Stimulated activated CD8-positive, alpha-beta memory T cell treated with anti-CD3 and anti-CD28 coated beads, Interleukin-4, amount 100 ng/mL, for 4 hours (primary cell): ENCODE data around the gene MACROH2A1.

Experiments used
- DNase-seq, 2 donors: peaks; one replicate each; pipeline ENCODE4 v3.0.0-alpha.2; 2020; ENCODE audit warnings: low read depth in 2 of 2, low spot score in 1 of 2

The MACROH2A1 gene

GRCh38 chr5:135398855-135399793, at the start of gene MACROH2A1:
MACROH2A1 (minus strand) TSS chr5:135399231; CDS start chr5:135389093, 10,138 bp downstream.
- DNase-seq = peak; percentile 58 to 66

DNA sequence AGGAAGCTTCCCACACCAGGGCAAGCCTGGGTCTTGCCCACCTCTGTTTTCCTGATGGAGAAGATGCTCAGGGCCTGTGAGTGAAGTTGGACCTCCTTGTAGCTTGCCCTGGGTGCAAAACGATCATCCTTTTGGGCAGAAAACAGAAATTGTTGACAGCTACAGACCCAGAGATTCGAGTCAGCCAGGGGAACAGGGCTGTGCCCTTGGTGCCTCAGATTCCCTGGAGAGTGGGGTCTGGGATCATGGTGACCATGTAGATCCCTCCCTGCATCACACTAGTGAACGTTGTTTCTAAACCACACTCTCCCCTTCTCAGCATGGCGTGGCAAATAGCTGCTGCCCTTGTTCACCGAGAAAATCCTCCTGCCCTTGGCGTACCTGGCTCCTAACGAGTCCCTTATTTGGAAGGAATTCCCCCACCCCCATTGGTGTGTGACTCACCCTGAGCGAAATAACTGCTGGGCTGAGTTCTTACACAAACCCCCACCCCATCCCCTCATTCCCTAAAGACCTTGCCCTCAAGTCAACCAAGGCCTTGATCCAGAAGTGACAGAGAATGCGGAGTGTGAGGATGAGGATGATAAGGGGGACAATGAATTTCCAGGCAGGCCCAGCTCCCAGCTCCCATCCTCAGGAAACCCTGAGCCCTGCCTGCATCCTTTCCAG, 49.2 kb upstream of the MACROH2A1 start:
- DNase-seq = no peak

- no peak for DNase-seq
Observed at GRCh38 chr5:135447298-135447929, 48.4 kb upstream of the MACROH2A1 start, which contains the start of gene DCANP1. DCANP1 (minus strand) TSS chr5:135447348; CDS start chr5:135447108, 240 bp downstream.

DNA sequence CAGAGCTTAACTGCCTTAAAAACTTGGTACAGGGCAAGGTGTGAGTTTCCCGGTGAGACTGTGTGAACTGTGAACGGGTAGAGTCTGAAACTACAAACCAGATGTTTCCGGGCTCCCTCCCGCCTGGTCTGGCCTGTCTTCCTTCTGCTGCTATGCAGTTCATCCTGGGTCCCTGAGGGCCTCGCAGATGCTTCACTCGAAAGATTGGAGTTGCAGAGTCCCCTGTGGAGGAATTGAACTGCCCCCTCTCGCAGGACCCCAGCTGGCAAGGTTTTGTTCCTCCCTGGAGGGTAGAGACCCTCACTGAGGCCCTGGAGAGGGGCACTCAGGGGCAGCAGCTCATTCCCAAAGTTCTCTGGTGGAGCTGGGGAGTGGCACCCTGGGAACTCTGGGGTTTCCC, 47.6 kb upstream of the MACROH2A1 start:
- DNase-seq = no peak

DNA sequence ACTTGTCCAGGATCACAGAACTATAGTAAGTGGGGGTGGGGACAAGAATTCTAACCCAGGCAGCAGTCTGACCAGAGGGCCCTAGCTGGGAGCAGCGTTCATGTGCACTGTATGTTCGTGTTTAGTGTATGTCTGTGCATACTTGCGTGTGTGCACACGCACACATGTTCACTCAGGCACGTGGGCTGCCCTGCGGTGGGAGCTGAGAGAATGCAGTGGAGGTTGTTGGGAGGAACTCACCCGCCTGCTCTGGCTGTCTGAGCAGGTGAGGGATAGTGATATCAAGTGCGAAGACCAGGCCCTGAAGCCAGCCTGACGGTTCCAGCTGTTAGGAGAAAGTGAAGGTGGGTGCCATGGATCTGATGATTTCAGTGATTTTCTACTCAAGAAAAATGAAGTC, 47.2 kb upstream of the MACROH2A1 start:
- no peak for DNase-seq

GRCh38 chr5:135445306-135445985, 46.4 kb upstream of the MACROH2A1 start:
- DNase-seq = no peak

GRCh38 chr5:135444881-135445280, 45.9 kb upstream of the MACROH2A1 start:
- DNase-seq = no peak

DNA sequence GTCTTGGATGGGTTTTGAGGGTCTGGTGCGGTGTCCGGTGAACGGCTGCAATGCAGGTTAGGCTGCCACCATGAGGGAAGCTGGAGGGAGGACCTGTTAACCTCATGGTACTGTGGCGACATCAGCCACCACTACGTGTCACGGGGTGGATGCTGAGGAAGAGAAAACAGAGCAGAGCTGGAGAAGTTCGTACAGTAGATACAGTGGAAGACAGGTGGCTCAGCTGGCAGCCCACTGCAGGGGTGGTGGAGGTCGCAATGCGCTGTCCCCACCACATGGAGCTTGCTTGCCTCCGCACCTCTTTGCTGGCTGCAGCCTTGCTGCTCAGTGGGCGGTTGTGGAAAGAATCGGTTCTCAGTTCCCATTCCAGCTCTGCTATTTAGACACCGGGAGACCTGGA, 45.3 kb upstream of the MACROH2A1 start:
- DNase-seq = no peak

DNA sequence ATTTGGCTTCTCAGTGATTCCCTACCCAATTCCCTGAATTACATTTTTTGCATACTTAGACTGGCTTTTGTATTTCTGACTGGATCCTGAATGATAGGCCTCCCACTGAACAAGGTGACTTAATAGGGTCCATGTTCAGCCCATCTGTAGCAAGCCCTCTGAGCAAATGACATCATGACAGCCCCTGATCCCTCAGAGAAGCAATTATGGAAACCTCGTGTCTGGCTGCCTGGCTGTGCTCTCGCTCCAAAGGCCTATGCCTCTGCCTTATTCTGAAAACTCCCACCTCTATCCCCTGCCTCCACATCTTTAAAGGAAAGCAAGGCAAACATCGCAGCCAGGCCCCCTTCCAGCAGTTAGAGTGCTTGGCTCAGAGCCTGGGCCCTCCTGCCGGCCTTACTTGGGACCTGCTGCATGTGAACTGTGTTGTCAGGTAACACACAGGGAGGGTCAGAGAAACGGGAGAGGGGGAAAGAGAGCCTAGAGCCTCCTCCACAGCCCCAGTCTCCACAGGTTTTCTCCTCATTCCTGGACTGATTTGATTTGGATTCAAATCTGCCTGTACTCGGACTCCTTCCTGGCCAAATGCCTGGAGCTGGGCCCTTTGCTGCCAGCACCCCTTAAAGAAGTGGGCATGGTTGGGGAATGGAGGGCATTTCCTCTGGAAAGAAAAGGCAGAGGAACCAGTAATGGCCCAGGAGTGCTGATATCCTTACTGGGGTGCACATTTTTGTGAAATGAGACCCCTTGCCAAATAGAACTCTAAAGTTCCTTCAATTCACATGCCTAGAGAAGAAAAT, 44.3 kb upstream of the MACROH2A1 start:
- DNase-seq = no peak

DNA sequence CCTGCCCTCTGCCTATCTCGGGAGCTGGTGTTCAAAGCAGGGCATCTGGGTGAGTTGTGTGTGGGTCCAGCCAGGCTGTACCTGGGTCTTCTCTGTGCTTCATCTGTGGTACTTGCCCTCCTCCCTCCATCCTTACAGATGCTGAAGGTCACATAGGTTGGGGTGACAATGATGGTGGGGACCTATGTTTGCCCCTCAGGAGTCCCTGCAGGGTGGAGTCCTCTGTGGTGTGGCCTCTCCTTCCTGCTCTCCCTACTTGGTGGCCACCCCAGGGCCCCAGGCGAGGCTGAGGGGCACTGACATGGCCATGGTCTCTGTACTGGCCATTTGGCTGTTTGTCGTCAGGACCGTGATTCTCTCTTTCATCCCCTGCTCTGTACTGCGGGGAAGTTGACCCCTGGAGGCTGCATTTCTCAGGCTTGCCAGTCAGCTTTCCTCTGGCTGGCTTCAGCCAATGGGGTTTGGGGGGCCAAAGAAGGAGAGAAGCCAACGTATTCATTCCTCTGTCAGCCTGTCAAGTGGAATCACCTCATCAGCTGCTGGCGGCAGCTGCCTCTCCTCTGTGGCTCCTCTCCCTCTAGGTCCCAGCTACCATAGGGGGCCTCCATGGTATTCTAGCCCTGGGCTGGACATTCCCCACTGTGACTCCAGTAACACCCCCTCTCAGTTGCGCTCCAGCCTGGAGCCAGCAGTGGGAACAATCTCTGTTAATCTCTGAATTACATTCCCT, 43.6 kb upstream of the MACROH2A1 start:
- no peak for DNase-seq

GRCh38 chr5:135441919-135442318, 42.9 kb upstream of the MACROH2A1 start:
- DNase-seq = no peak

- DNase-seq = no peak
Observed at GRCh38 chr5:135441350-135441831, 42.4 kb upstream of the MACROH2A1 start.

DNA sequence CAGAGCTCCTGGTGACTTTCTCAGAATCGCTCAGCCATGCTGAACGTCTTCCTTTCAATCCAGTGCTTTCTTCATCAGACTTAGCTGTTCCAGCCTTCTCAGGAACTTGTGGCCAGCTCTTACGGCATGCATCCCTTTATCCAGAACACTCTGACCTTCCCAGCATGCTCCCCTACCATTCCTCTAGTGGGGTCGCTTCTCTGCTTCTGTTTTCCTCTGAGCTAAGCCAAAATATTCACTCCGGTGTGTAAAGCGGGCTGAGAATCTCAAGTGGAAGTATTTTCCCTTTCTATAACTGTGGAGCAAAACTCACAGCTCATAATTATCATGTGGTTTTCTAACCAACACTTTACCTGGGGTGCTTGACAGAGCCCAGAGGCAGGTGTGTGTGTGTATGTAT, 41.9 kb upstream of the MACROH2A1 start:
- no peak for DNase-seq

DNA sequence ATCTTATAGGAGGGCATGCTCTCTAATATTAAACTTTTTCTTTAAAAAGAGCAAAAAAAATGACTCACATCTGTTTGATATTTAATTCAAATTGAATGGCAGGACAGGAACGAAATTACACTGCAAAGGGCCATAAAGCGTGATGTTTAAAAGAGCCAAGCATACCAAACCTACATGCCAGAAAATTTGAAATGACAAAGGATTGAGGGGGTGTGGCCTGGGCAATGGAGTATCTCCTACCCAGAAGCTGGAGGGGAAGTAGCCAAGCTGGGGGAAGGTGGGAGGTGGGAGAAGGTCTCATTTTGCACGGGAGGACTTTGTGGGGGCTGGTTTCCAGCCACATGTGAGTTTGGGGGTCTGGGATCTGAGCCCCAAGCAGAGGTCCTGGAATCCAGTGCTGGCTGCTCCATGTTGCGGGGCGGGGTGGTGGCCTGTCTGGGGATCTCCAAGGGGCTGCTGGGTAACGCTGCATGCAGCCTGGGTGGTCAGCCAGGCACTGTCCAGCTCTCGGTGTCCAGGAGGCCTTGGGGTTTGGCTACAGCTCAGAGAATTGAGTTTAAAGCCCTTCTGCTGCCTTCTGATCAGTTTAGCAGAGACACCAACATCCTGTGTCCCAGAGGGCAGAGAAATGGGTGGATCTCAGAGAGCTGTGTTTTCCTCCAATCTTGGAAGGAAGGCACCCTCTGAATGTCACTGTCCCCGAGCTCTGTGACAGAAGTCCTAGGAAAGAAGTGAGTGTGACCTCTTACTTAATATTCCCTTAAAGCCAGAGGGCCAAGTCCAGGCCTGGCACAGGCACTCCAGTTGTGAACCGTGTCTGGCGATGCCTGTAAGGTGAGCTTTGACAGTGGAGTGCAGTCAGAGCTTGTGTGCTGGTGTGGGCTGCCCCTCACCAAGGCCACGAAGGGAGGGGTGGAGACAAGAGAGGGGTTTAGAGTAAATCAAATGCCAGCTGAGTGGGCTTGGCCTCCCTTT, 40.5 kb upstream of the MACROH2A1 start:
- no peak for DNase-seq

DNA sequence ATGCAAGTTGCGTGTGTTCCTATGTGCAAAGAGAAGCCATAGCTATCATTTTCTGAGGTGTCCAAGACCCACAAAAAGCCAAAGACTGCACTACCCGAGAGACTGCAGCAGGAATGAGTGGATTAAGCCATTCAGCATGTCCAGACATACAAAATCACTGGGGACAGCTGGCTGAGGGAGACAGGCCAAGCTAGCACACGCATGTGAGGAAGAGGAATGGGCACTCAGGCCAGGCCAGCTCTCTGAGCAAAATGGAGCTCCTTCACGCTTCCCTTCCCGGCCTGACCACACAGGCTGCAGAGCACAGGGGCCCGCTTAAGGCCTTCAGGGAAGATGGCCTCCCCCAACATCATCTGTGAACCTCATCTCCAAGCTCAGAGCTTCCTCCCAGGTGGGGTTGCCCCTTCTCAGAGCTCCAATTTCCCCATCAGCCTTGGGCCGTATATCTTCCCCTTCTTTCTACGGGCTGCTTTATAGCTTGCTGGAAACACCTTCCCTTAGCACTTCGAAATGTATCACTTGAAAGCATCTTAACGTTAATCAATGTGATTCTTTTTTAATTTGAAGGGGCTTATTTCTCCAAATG, 39.7 kb upstream of the MACROH2A1 start:
- no peak for DNase-seq

DNA sequence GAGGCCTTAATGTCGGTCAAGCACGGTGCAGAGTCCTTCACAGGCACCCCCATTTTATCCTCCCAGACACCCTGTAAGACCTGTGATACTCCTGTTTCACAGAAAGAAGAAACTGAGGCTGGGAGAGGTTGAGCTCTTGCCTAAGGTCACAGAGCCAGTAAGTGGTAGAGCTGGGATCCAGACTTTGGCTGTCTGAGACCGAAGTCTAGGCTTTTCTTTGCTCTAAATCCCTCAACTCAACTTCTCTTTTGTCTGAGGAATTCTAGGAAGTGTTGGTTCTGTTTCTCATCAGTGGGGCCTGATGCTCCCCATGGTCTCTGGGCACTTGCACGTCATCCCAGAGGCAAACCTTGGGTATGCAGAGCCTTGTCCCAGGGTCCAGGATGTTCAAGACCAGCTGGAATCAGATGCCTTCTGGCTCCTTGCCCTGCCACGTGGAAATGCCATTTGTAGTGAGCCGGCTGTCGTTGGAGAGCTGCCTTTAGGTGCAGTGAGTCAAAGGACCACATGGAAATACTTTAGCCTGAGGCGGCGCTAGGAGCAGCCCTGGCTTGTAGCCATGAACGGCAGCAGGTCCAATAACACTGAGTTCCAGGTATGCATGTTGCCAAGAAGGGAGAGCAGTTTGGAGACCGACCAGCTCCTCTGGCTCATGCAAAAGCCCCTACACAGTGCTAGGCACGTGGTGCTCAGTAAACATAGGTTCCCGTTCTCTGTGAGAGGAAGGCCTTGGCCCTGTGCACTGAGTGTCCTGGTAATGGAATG, 38.9 kb upstream of the MACROH2A1 start:
- DNase-seq = no peak

DNA sequence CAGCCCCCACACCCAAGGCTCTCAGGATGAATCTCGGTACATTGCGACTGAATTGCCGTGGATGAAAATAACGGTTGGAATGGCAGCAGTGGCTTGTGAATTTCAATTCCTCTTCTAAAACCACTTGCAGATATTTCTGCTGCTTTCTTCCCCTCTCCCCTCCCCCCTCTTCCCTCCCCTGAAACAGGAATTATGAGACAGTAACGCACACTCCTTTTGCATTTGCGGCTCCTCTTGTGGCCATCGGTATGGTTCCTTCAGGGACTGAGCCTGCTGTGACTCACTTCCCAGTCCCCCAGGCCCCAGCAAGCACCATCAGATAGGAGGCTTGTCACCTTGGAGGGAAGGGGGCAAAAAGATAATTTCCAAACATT, 38.4 kb upstream of the MACROH2A1 start:
- DNase-seq = no peak
